ENCODE measurements around the gene LNX2.

DNA sequence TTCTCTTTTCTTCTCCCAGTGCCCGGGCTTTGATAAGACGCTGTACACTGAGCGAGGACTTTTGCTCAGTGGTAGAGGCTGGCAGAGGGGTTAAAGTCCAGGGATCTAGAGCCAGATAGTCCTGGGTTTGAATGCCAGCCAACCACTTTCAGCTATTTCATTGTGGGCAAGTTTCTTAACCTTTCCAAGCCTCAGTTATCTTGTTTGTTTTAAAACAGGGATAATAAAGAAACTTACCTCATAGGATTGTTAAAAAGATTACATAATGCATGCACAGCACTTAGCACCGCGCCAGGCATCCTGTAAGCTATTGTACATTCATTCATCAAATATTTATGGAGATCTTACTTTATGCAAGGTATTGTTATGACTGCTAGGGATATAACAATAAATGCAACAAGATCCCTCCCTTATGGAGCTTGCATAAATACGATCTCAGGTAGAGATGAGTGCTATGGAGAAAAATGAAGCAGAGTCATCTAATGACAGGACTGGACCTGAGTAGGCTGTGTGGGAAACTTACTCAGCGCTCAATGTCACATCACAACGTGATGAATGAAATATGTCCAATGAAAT lies 70.8 kb downstream of the LNX2 start:
- TF ChIP-seq, protein P1, sequence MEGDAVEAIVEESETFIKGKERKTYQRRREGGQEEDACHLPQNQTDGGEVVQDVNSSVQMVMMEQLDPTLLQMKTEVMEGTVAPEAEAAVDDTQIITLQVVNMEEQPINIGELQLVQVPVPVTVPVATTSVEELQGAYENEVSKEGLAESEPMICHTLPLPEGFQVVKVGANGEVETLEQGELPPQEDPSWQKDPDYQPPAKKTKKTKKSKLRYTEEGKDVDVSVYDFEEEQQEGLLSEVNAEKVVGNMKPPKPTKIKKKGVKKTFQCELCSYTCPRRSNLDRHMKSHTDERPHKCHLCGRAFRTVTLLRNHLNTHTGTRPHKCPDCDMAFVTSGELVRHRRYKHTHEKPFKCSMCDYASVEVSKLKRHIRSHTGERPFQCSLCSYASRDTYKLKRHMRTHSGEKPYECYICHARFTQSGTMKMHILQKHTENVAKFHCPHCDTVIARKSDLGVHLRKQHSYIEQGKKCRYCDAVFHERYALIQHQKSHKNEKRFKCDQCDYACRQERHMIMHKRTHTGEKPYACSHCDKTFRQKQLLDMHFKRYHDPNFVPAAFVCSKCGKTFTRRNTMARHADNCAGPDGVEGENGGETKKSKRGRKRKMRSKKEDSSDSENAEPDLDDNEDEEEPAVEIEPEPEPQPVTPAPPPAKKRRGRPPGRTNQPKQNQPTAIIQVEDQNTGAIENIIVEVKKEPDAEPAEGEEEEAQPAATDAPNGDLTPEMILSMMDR (IDR thresholded peaks at IDR 0.05): no peak
- TF ChIP-seq POLR2A (IDR thresholded peaks at IDR 0.05): no peak
